ENCODE measurements around the gene KCNQ1. TPM values are rescaled to one million over a fixed set of nuclear protein-coding genes. Genes with fewer than 3 reads are reported as not detected.

KCNQ1 gene
- polyA plus RNA-seq, 4 donors, result 2.3 to 13.0 (median 10.0) TPM

DNA sequence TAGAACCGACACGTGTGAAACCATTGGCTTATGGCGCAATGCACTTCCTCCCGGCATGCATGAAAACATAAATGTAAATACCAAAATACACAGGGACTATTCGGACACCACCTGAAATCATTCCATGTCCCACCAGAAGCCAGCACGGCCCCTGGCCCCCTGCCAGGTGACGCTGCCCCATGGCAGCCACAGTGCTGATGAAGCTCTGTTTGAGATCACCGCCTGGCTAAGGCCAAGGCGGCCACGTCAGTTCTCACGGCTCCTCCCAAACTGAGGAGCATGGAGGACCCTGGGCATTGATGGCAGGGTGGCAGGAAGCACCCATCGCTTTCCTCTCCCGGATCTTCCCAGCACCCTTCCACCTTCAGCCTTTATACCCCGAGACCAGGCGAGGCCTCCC is 351.3 kb downstream of the KCNQ1 start:
- DNase-seq (ENCODE audit: low read depth in 4 of 4, low spot score in 3 of 4), result no peak

DNA sequence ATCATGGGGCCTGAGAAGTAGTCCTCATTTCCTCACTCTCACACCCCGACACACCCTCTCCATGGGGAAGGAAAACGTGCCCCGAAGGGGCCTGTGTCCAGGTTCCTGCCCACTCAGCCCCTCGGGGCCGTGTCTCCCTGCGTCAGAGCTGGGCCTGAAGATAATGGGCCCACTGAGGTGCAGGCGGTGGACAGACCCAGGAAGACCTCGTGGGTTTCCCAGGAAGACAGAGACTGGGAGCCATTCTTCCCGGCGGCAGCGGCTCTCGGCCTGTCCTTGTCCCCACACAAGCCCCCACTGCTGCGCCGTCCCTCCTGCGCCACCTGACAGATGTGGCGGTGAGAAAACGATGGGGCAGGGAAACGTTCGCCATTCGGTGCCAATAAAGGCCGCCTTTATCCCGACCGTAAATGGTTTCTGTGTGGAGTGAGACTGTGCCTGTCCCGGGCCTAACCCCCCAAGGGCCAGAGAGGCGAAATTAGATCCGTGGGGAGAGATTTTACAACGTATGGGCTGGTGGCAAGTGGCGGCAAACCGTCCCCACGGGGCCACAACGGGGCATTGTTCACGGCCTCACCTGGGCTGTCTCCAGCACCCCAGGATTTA is 351.8 kb downstream of the KCNQ1 start:
- DNase-seq (ENCODE audit: low read depth in 4 of 4, low spot score in 3 of 4), result no peak

DNA sequence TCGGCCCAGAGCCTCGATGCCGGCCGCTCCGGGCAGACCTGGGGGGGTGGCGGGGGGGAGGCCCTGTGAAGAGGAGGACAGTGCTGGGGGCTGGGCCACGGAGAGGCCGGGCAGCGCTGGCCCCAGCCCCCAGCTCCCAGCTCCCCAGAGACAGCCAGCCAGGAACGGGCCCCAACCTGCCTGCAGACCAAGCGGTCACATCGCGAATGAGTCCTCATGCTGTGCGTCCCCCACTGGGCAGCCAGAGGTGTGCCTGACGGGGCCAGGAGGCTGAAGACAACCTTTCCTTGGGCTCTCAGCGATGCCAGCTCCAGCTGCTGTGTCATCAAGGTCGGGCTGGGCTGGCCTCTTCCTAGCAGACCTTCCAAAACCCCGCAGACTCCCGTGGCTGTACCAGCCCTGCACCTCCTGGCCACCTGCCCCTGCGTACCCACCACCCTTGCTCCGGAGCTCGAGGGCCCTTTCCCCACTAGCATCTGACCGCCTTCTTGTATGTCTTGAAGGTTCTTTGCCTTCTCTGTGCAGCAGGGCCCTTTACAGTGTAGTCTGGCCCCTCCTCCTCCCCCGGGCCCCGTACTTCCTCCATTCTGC is 352.4 kb downstream of the KCNQ1 start:
- DNase-seq (ENCODE audit: low read depth in 4 of 4, low spot score in 3 of 4), result no peak

DNA sequence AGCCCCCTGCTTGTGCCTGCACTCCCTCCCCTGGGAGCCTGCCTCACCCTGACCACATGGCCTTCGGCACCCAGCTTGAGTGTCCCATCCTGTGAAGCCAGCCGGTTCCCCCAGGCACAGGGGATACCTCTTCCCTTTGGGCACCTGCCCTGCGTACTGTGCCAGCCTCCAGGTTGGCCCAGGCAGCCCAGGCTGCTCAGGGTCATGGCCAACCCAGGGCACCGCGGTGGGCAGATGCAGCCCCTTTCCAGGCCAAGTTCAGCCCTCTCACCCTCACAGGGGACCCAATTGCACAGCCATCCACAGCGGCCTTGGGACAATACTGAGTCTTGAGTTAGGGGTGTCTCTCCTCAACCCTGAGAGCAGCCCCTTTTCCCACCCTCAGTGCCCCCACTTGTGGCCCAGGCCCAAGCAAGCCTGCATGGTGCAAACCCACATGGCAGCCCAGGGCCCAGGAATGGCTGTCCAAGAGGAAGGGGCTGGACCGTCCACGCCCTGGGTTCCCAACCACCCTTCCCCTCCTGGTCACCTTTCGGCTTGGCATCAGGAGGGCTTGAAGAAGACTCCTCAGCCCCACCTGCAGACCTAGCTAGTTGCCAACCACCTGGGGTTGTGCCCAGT is 353.0 kb downstream of the KCNQ1 start:
- DNase-seq (ENCODE audit: low read depth in 4 of 4, low spot score in 3 of 4), result no peak

DNA sequence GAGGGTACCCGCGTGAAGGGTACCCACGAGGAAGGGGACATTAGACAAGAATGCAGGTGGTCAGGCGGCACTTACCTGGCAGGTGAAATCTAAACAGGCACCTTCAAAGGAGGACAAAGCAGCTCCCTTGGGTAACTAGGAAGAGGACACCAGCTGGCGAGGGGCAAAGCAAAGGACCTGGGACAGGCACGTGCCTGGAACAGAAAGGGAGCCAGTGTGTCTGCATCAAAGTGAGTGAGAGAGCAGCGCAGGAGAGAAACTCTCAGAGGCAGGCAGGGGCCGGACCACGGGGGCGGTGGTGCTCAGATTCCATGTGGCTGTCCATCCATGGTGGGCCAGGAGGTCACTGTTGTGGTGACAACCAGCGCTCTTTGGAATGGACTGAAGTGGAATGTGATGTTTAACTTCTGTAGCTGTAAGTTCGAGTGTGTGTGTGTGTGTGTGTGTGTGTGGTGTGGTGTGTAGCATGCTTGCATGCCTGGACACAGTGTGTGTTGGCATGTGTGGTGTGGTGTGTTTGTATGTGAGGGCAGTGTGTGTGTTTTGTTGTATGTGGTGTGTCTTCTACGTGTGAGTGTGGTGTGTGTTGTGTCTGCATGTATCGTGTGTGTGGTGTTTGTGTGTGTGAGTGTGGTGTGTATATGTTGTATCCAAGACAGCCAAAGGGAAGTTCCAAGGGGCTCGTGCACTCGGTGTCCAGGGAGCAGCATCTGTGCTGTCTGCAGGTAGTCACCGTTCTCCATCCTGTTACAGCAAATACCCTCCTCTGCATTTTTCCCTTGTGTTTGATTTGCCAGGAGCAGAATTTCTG is 354.3 kb downstream of the KCNQ1 start:
- no peak for DNase-seq (ENCODE audit: low read depth in 4 of 4, low spot score in 3 of 4)

DNA sequence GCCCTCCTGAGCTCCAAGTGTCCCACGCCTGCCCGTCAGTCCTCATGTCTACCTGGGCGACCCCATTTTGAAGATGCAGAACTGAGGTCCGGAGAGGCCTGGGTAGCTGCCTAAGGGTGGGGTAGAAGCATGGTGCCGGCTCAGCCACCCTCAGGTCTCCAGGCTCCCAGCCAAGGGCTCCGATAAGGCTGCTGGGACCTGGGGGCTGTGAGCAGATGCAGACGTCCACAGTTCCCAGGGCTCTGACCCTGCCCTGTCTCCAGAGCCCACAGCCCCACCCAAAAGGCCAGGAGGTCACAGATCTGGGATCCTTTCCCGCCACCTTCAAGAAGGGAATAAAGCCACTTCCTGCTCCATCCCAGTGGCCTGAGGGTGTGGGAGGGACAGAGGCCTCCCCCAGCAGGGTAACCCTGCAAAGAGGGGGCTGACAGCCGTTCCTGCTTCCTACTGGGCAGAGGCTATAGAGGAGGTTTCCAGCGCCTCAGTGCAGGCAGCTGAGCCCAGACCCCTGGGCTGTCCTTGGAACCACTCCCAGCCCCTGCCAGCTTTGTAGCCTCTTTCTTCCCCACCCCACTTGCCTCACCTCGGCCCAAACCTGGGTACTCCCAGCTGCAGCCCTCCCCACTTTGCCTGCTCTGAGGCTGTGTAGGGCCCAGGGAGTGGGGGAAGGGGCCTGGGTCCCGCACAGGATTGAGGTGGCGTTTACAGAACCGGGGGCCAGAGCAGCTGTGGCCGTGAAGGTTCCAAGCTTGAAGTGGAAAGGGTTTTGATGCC is 355.3 kb downstream of the KCNQ1 start:
- no peak for DNase-seq (ENCODE audit: low read depth in 4 of 4, low spot score in 3 of 4)

DNA sequence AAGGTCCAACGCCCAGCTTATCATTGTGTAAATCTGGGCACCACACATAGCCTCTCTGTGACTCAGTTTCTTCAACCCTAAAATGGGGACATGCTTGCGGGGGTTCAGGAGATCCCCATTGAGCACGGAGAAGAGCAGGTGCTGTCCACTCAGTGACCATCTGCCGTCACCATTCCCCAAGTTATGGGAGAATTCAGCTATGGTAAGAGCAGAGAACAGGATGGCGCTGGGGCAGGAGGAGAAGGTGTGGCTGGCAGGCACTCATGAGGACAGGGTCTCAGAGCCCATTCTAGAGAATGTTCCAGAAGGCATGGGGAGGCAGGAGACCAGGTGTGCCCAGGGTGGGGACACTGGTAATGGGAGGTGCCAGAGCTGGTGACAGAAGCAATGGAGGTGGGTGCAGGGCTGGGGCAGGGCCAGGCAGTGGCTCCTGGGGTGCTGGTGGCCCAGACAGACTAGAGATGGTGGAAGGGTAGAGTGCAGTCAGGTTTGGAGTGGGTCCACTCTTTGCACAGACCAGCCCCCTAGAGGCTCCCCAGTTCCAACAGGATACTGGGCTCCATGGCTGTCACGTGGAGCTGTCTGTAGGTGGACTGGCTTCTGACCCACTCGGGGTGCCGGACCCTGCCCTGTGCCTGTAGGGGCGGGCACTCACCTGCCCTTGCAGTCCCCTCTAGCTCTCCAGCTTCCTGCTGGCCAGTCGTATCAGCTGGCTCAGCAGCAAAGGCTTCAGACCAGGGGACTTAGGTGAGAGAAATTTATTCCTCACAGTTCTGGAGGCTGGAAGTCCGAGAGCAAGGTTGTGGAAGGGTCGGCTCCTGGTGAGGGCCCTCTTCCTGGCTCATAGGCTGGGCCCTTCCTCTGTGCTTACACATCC is 356.1 kb downstream of the KCNQ1 start:
- DNase-seq (ENCODE audit: low read depth in 4 of 4, low spot score in 3 of 4), result no peak

DNA sequence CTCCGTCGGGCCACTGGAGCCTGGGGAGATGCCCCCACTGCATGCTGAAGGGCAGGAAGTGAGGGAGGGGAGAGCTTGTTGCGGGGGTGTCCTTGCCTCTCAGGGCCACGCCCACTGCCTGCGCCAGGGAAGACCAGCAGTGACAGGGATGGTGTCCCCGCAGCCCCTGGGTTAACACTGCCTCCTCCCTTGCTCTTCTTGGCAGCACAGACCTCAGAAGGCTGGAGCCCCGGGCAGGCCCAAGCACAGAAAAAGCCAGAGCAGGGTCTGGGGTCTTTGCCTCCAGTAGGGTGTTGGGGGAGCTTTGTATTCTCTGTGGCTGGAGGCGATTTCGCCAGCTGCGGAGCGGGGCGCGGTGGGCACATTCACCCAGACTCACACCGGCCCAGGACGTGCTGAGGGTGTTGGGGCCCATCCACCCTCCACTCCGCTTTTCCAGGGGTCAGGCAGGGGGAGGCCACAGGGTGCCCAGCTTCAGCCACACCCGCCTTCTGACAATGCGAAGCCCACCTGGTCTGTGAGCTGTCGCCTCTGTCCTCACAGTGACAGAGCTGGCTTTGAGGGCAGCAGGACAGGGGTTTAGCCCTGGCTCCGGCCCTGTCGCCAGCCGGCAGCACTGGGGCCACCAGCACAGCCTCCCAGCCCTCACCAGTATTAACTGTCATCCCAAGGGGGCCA is 357.0 kb downstream of the KCNQ1 start:
- no peak for DNase-seq (ENCODE audit: low read depth in 4 of 4, low spot score in 3 of 4)

DNA sequence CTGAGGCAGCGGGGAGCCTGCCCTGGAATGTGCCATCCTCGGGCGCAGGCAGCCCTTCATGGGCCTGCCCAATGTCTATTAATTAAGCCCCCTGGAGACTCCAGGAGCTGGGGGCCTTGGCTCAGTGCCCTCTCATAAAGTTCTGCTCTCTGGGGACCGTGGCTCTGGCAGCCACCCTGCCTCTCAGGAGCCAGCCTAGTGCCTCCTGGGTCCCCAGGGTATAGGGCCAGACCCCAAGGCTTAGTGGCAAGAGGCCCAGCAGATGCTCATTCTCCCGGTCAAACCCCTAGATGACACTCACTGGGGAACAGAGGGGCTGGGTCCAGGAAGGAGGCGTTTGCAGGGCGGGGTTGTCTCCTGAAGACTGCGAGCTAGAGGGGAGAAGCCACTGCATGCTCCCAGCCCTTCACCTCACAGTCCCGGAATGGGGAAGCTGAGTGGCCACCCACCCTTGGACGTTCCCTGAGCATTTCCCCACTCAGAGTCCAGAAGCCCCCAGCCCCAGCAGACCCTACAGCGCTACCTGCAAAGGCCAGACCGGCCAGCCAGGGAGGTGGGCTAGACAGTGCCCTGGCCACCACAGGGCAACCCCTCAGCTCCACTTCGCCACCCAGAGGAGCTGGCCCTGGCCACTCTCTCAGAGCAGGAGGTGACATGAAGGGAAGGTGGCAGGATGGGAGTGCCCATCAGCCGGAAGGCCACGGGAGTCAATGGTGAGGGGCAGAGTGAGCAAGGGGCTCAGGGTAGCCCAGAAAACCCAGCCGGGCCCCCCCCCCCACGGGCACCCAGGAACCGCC is 357.8 kb downstream of the KCNQ1 start:
- DNase-seq (ENCODE audit: low read depth in 4 of 4, low spot score in 3 of 4), result no peak

DNA sequence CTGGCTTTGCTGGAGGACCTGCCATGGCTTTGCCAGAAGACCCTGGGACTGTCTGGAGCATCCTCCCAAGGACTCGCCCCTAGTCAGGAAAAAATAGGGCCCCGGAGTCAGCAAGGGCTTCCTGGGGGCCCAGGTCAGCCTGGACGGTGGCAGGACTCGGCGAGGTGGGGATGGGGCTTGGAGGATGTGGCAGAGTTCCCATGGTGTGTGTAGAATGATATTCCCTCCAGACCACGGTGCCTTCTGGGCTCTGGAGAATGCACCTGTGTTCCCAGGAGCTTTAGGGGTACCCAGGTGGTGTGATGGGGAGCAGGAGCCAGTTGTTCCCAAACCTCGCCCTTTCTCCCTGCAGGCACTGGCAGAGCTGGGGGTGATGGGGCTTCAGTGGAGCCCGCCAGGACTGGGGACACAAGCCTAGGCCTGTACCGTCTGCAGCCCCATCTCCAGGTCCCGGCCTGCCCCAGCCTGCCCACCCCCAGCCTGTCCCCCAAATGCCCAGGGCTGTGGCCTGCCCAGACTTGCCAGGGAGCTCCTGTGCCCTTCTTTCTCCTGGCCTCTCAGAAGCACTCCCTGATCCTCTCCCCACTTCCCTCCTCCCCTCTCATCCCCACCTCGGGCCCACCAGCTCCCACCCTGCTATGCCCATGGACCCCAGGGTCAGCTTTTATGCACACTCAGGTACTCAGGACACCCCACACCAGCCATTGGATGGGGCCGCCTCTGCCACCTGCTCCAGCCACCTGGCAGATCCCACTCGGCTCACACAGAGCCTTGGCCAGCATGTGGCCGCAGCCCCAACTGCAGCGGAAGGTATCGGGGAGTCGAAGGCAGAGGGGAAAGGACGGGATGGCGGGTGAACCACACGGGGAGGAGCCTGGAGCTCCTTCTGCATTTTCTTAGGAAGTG is 358.6 kb downstream of the KCNQ1 start:
- DNase-seq (ENCODE audit: low read depth in 4 of 4, low spot score in 3 of 4), result no peak

DNA sequence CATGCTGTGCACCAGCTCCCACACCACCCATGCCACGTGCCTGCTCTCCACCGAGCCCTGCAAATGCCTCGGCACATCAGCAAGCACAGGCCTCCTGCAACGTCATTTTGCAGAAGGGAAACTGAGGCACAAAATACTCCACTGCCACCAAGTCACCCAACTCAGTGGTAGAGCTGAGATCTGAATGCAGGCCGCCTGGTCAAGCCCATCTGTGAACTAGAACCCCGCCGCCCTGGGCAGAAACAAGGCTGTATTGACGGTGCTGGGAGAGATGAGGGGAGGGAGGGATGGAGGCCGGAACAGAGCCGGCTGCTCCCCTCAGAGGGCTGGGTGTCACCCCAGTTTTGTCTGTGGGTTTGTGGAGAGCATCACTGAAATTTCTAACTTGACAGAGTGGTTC is 359.4 kb downstream of the KCNQ1 start:
- no peak for DNase-seq (ENCODE audit: low read depth in 4 of 4, low spot score in 3 of 4)

DNA sequence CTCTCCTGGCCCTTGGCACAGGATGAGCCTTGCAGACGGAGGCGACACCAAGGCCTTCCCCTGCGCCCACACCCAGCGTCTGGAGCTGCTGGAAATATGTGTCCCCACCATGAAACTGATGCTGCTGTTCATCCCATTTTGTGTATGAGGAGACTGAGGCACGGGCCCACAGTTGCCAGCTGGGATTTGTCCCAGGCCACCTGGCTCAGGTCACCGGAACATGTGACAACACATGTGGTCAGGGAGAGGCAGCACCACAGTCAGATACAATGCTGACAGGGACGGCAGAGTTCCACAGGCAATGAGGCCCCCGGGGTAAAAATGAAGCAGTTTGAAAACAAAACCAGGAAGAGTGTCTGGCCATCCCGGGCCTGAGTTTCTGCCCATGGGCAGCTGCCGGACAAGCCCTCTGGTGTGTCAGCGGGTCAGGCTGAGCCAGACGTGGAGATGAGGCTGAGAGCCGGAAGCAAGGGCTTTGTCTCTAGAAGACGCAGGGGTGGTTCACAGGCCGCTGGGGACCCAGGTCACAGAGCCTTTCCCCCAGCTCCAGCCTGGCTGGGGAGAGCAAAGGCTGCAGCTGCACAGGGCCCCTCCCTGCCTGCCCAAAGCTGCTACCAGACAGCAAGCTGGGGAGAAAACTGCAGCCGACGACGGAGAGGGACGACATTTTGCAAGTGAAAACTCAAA is 360.0 kb downstream of the KCNQ1 start:
- no peak for DNase-seq (ENCODE audit: low read depth in 4 of 4, low spot score in 3 of 4)

DNA sequence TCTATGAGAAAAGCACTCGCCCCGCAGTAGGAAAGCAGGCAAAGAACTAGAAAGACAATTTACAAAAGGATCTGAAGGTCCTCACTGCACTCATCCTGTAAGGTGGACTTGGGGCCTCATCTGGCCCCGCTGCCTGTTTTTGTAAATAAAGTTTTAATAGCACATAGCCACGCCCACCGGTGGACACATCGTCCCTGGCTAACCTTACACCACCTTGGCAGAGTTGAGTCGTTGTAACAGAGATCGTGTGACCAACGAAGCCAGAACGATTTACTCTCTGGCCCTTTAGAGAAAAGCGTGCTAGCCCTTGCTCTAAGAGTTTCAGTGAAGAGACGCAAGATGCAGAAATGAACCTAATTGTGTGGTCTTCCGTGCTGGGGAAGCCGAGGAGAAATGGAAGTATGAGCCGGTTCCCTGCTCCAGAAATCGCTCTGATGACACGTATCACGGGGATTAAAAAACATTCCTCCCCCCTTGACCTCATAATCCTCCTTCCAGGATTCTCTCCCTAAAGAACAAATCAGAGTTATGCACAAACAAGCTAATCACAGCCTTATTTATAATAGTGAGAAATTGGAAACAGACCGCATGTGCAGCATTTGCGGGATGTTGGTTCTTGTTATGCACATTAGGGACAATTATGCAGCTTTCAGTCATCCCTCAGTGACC is 360.7 kb downstream of the KCNQ1 start:
- no peak for DNase-seq (ENCODE audit: low read depth in 4 of 4, low spot score in 3 of 4)

DNA sequence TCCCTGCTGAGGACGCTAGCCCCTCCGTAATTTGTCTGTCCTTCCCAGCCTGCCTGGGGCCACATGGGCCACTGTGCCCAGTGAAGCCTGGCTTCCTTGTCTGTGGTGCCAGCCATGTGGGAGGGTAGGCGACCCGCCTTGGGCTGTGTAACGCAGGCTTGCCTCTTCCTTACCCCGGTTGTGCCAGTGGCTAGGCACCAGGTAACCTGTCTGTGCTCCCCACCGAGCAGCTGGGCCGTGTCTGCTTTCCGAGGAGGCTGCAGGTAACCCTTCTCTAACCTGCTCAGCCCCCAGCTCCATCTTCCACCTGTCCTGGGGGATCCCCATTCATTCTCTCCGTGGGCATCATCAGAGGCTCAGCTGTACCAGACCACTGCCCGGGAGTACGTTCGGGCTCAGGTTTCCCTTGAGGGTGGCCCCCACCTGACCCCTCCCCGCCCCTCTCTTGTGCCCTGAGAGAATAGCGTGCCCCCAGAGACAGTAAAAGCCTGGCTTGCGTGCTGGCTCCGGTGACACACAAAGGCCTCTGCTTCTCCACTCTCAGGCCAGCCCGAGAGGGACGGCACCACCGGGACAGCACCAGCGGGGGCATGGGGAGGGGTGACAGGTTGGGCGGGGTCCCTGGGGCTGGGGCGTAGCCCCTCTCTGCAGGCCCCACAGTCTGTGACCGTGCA is 361.7 kb downstream of the KCNQ1 start:
- no peak for DNase-seq (ENCODE audit: low read depth in 4 of 4, low spot score in 3 of 4)

DNA sequence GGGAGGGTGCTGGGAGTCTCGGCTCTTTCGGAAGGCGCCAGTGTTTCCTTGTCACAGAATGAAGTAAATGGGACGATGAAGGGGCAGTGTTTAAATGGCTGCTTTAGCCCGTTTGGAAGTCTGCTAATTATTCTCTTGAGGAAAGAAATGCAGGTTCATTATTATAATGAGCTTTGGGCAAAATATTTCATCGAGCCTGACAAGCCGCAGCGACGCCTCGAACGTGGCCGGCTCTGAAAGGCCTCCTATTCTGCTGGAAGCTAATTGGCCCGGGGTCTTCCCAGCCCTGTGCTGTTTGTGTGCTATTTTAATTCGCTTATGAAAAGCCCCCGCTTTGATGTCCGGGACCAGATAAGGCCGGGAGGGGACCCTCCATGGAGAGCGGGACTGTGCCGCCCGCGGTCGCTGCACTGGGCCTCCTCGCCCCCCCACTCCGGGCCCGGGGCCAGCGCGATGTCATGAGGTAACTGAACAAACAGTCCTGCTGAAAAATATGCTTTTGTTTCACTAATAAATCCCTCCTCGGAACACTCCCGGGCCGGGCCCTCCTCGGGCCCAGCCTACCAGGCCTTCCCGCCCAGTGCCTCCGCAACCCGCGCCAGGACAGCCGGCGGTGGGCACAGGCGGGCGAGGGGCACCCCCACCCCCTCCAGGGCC is 362.3 kb downstream of the KCNQ1 start:
- DNase-seq (ENCODE audit: low read depth in 4 of 4, low spot score in 3 of 4), result no peak
